SU-DHL-6 (cell line): Measurements from ENCODE around the gene IPO9.

Experiments used
- EZH2phosphoT487 ChIP-seq: fragments of 200-600 bp; sonication (generic), shearing (Covaris generic); conservative IDR thresholded peaks from 2 replicates; pipeline ENCODE4 v1.6.1; 2018; ENCODE audit warnings: mild to moderate bottlenecking, antibody characterized with exemption, low read length, moderate library complexity, mixed read lengths
- TF ChIP-seq, protein P1 (sequence below): fragments of 200-600 bp; sonication (generic); IDR thresholded peaks from one replicate; pipeline ENCODE4 v1.5.1; 2017; ENCODE audit warnings: antibody characterized with exemption, mild to moderate bottlenecking, low read length, moderate library complexity; ENCODE audit not compliant: insufficient read depth, poor library complexity, severe bottlenecking

DNA sequence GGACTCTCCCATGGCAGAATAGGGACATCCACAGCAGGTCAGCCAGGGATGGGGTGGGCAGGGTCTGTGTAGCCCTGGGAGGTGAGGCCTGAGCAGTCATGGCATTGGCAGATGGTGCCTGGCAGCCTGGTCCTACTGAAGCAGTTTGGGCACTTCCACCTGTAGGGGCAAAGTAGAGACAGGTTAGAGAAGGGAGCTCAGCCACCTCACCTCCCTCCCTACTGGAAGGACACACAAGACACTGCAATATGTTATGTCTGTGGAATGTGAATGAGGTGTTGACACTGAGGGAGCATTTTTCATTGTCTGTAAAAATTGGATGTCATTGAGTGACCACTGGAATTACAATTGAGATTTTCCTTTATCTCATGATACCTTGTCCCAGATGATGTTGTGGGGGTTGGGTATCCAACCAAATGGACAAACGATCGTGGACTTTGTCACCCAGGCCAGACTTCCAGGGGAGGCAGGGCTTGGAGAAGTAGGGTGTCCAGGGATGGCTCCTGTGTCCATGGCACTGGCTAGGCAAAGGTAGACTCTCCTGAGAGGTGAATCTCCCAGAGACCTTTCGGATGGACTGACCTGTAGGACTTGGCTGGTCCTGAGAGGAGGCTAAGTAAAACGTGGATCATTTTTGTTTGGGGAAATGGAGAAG is 69.4 kb downstream of the IPO9 start:
- TF ChIP-seq, protein P1, sequence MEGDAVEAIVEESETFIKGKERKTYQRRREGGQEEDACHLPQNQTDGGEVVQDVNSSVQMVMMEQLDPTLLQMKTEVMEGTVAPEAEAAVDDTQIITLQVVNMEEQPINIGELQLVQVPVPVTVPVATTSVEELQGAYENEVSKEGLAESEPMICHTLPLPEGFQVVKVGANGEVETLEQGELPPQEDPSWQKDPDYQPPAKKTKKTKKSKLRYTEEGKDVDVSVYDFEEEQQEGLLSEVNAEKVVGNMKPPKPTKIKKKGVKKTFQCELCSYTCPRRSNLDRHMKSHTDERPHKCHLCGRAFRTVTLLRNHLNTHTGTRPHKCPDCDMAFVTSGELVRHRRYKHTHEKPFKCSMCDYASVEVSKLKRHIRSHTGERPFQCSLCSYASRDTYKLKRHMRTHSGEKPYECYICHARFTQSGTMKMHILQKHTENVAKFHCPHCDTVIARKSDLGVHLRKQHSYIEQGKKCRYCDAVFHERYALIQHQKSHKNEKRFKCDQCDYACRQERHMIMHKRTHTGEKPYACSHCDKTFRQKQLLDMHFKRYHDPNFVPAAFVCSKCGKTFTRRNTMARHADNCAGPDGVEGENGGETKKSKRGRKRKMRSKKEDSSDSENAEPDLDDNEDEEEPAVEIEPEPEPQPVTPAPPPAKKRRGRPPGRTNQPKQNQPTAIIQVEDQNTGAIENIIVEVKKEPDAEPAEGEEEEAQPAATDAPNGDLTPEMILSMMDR: no peak
- no peak for TF ChIP-seq EZH2phosphoT487
